Right atrium auricular region (tissue), 2 donors: ENCODE results near the gene BTBD16. TPM values are rescaled to one million over a fixed set of nuclear protein-coding genes. Genes with fewer than 3 reads are reported as not detected.

Source experiments
- DNase-seq: peaks from one replicate; pipeline ENCODE4 v3.0.0-alpha.2; 2019; ENCODE audit warnings: low spot score
- H3K27ac ChIP-seq, 2 donors: fragments of 200-600 bp; sonication (generic); 1 replicate in 1 of 2; 2 replicates in 1 of 2; pipeline ENCODE4 v1.5.1; 2016 to 2019
- H3K27me3 ChIP-seq, 2 donors: fragments of 200-600 bp; sonication (generic); one replicate each; pipeline versions ENCODE4 v1.5.1 to v1.6.0; 2017 to 2019
- H3K36me3 ChIP-seq: fragments of 200-600 bp; sonication (generic); one replicate; pipeline ENCODE4 v1.5.1; 2016
- H3K4me1 ChIP-seq, 2 donors: fragments of 200-600 bp; sonication (generic); one replicate each; pipeline versions ENCODE4 v1.5.1 to v1.6.0; 2017 to 2019
- H3K4me3 ChIP-seq, 2 donors: fragments of 200-600 bp; sonication (generic); 1 replicate in 1 of 2; 2 replicates in 1 of 2; pipeline ENCODE4 v1.5.1; 2017 to 2019; ENCODE audit warnings: mild to moderate bottlenecking in 1 of 2, moderate library complexity in 1 of 2
- H3K9me3 ChIP-seq, 2 donors: fragments of 200-600 bp; sonication (generic); one replicate each; pipeline ENCODE4 v1.5.1; 2019
- CTCF ChIP-seq, 2 donors: fragments of 200-600 bp; sonication (generic); IDR thresholded peaks; one replicate each; pipeline ENCODE4 v1.5.1; 2019; ENCODE audit warnings: antibody characterized with exemption in 2 of 2
- total RNA-seq, 2 donors: library from RNA; depleted of rRNA; stranded (reverse); fragments of >200 nt; gene quantifications; one replicate each; pipeline ENCODE4 v1.1.0, GENCODE V29; 2016

The BTBD16 gene
- total RNA-seq, 2 donors from 2014 or later, result not detected

- Histone ChIP-seq H3K36me3 (no peaks in the 10 kb centered on the region), H3K27ac (no peak overlapping the region), H3K9me3 (no peaks in the 10 kb centered on the region), H3K4me1 (no peaks in the 10 kb centered on the region), H3K4me3 (no peak overlapping the region), H3K27me3 (no peaks in the 10 kb centered on the region)
- TF ChIP-seq CTCF (IDR thresholded peaks at IDR 0.05), result no peak
- no peak for DNase-seq
These were observed 19.2 kb downstream of the BTBD16 start for GRCh38 chr10:122290334-122290733.

DNA sequence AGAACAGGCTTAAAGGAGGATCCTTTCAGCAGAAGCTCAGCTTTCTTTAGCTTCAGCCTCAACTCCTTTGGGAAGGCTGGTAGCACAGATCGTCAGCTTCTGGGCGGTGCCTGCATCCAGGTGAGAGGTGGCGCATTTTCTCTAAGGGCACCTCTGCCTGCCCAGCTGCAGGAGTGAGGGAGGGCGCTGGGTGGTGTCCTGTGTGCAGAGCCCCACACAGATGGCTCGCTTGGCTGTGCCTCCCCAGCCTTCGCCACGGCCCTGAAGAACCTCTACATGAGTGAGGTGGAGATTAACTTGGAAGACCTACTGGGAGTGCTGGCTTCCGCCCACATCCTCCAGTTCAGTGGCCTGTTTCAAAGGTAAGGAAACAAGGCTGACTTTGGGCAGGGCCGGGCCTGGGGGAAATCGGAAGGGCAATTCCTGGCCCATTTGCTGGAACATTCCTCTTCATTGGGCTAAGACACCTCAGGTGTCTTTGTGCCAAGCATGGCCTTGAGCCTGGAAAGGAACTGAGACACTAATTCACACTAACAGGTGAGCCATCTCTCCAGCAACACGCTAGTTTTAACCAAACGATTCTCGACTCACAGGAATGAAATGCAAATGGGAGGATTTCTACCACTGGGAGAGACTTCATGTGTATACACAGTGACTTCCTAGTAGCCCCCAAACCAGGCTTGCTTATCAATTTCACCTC is 19.9 kb downstream of the BTBD16 start:
- H3K4me3 ChIP-seq, result no peak overlapping the region
- TF ChIP-seq CTCF (IDR thresholded peaks at IDR 0.05), result no peak
- no peak overlapping the region for H3K27ac ChIP-seq
- H3K36me3 ChIP-seq, result no peaks in the 10 kb centered on the region
- H3K4me1 ChIP-seq, result no peaks in the 10 kb centered on the region
- DNase-seq, result no peak
- no peaks in the 10 kb centered on the region for H3K27me3 ChIP-seq
- H3K9me3 ChIP-seq, result no peaks in the 10 kb centered on the region

DNA sequence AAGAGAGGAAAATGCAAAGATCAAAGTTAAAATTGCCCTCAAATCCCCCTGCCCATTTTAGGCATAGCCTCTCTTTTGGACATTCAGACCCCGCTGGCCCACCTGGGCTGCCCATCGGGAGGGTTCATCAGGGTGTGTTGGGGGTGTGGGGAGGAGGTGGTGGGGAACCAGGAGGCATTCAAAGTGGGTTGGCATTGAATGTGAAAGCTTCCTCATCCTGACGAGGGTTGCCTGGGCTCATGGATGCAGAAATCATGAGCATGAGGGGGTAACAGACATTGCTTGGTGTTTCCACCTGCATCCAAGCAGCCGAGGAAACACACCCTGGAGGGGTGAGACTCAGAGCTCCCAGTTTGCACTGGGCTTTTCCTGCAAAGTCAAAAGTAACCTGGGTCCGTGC is 20.6 kb downstream of the BTBD16 start:
- H3K4me1 ChIP-seq, result no peaks in the 10 kb centered on the region
- no peaks in the 10 kb centered on the region for H3K36me3 ChIP-seq
- H3K9me3 ChIP-seq, result no peaks in the 10 kb centered on the region
- no peak overlapping the region for H3K4me3 ChIP-seq
- TF ChIP-seq CTCF (IDR thresholded peaks at IDR 0.05), result no peak
- no peak overlapping the region for H3K27ac ChIP-seq
- DNase-seq, result no peak
- H3K27me3 ChIP-seq, result no peaks in the 10 kb centered on the region

DNA sequence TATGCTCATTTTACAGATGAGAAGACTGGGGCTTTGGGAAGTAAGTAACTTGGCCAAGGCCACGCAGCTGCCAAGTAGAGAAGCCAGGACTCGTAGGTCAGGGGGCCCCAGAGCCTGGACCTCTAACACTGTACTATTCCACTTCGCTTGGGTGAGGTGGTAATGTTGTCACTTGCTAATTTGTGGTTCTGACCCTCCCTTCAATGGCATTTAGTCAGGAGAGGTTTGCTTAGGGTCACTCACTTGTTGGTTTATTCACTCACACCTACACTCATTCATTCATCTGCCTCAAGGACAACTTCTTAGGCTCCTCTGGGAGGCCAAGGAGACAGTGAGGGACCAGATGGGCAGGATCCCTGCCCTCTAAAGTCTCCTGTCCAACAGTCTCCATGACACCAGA is 21.3 kb downstream of the BTBD16 start:
- Histone ChIP-seq H3K27me3 (no peaks in the 10 kb centered on the region), H3K9me3 (no peaks in the 10 kb centered on the region), H3K27ac (no peak overlapping the region), H3K36me3 (no peaks in the 10 kb centered on the region), H3K4me1 (no peaks in the 10 kb centered on the region), H3K4me3 (no peak overlapping the region)
- TF ChIP-seq CTCF (IDR thresholded peaks at IDR 0.05), result no peak
- DNase-seq, result no peak

DNA sequence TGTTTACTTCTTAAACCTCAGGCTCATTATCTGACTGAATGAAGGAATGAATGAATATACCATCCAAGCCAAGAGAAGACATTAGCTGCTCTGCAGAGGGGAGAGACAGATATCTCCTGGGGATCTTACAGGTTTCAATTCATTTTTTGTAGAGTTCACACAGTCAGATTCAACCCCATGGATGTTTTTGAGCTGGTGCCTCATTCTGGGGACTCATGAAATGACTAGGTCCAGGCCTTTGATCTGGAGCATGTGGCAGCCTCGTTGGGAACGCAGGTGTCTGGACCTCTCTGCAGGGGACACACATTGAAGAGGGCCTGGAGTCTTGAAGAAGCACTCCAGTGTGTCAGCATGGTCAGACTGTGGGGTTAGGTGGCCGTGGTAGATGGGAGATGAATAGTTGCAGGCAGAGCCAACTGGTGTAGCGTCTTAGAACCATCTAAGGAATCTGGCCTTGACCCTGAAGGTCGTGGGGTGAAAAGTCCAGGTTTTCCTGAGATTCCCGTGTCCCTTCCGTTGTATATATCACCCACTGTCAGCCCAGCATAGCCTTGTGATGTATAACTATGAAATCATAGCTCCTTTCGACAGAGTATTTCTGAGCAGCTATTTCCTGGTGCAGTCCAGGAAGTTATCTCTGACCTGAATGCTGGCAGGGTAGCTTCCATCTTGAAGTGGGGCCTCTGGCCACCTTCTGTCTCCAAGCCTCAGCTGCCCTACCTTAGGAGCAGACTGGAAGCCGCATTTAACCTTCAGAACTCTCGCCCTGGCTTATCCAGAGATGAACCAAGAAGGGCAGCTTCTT is 22.3 kb downstream of the BTBD16 start:
- H3K4me1 ChIP-seq, result no peaks in the 10 kb centered on the region
- H3K27ac ChIP-seq, result no peak overlapping the region
- H3K27me3 ChIP-seq, result no peaks in the 10 kb centered on the region
- H3K9me3 ChIP-seq, result no peaks in the 10 kb centered on the region
- H3K4me3 ChIP-seq, result no peak overlapping the region
- TF ChIP-seq CTCF (IDR thresholded peaks at IDR 0.05), result no peak
- no peak for DNase-seq
- H3K36me3 ChIP-seq, result no peaks in the 10 kb centered on the region
